H9 (cell line): ENCODE results near the gene HOXC11. TPM values are rescaled to one million over a fixed set of nuclear protein-coding genes. Genes with fewer than 3 reads are reported as not detected.

Experiments used
- DNase-seq: peaks from one replicate; pipeline ENCODE4 v3.0.0-alpha.2; 2017
- H2AFZ ChIP-seq: one replicate; pipeline ENCODE4 v1.6.1; 2013; ENCODE audit warnings: mild to moderate bottlenecking, low read length, control low read depth, moderate library complexity
- H2AK5ac ChIP-seq: 2 replicates; pipeline ENCODE4 v1.6.1; 2013; ENCODE audit warnings: low read length, control low read depth, mixed read lengths; ENCODE audit not compliant: insufficient read length
- H2BK120ac ChIP-seq: one replicate; pipeline ENCODE4 v1.6.1; 2013; ENCODE audit warnings: low read depth, mild to moderate bottlenecking, low read length, control low read depth, inconsistent platforms; ENCODE audit not compliant: poor library complexity, severe bottlenecking
- H2BK12ac ChIP-seq: 2 replicates; pipeline ENCODE4 v1.6.1; 2013; ENCODE audit warnings: low read length, control low read depth, mixed read lengths, low read depth; ENCODE audit not compliant: insufficient read length
- H2BK15ac ChIP-seq: 2 replicates; pipeline ENCODE4 v1.6.1; 2013; ENCODE audit warnings: low read depth, low read length, control low read depth
- H2BK20ac ChIP-seq: one replicate; pipeline ENCODE4 v1.6.1; 2013; ENCODE audit warnings: low read depth, mild to moderate bottlenecking, low read length, control low read depth, inconsistent platforms; ENCODE audit not compliant: poor library complexity, severe bottlenecking
- H2BK5ac ChIP-seq: 2 replicates; pipeline ENCODE4 v1.6.1; 2013; ENCODE audit warnings: low read length, control low read depth, mixed read lengths; ENCODE audit not compliant: insufficient read length
- H3K14ac ChIP-seq: 2 replicates; pipeline ENCODE4 v1.6.1; 2013; ENCODE audit warnings: low read length, control low read depth; ENCODE audit not compliant: insufficient read depth
- H3K18ac ChIP-seq: 2 replicates; pipeline ENCODE4 v1.6.1; 2013; ENCODE audit warnings: low read depth, mild to moderate bottlenecking, mixed read lengths, low read length, control low read depth; ENCODE audit not compliant: insufficient read length
- H3K23ac ChIP-seq: 2 replicates; pipeline ENCODE4 v1.6.1; 2013; ENCODE audit warnings: low read length, control low read depth, mixed read lengths, low read depth; ENCODE audit not compliant: insufficient read length
- H3K23me2 ChIP-seq: 2 replicates; pipeline ENCODE4 v1.6.1; 2013; ENCODE audit warnings: low read depth, mild to moderate bottlenecking, mixed read lengths, low read length, control low read depth; ENCODE audit not compliant: insufficient read length, poor library complexity, severe bottlenecking
- H3K27ac ChIP-seq: 2 replicates; pipeline ENCODE4 v1.5.1; 2013; ENCODE audit warnings: low read length, control low read depth, mixed read lengths, low read depth; ENCODE audit not compliant: insufficient read length
- H3K27me3 ChIP-seq: 2 replicates; pipeline ENCODE4 v1.6.1; 2013; ENCODE audit warnings: low read length, control low read depth, inconsistent platforms; ENCODE audit not compliant: insufficient read depth
- H3K4ac ChIP-seq: 2 replicates; pipeline ENCODE4 v1.6.1; 2013; ENCODE audit warnings: low read depth, mild to moderate bottlenecking, control low read depth, inconsistent platforms, low read length, moderate library complexity
- H3K4me1 ChIP-seq: 2 replicates; pipeline ENCODE4 v1.6.1; 2013; ENCODE audit warnings: low read length, control low read depth, inconsistent platforms; ENCODE audit not compliant: insufficient read depth
- H3K4me2 ChIP-seq: 2 replicates; pipeline ENCODE4 v1.6.1; 2013; ENCODE audit warnings: low read length, control low read depth, mixed read lengths; ENCODE audit not compliant: insufficient read length, insufficient read depth
- H3K56ac ChIP-seq: 2 replicates; pipeline ENCODE4 v1.6.1; 2013; ENCODE audit warnings: low read depth, mild to moderate bottlenecking, mixed read lengths, low read length, control low read depth; ENCODE audit not compliant: insufficient read length
- H3K79me1 ChIP-seq: 2 replicates; pipeline ENCODE4 v1.6.1; 2013; ENCODE audit warnings: low read depth, mild to moderate bottlenecking, moderate library complexity, low read length, control low read depth, inconsistent platforms; ENCODE audit not compliant: insufficient read depth, poor library complexity, severe bottlenecking
- H3K79me2 ChIP-seq: 2 replicates; pipeline ENCODE4 v1.6.1; 2013; ENCODE audit warnings: low read length, control low read depth, inconsistent platforms; ENCODE audit not compliant: insufficient read depth
- H3K9ac ChIP-seq: 2 replicates; pipeline ENCODE4 v1.6.1; 2013; ENCODE audit warnings: low read length, control low read depth, mixed read lengths; ENCODE audit not compliant: insufficient read length; ENCODE audit errors: extremely low read depth
- H3K9me3 ChIP-seq: one replicate; pipeline ENCODE4 v1.6.1; 2013; ENCODE audit warnings: low read depth, low read length, inconsistent platforms; ENCODE audit not compliant: control insufficient read depth
- H3T11ph ChIP-seq: one replicate; pipeline ENCODE4 v1.6.1; 2013; ENCODE audit warnings: mild to moderate bottlenecking, low read length, control low read depth, inconsistent platforms
- H4K20me1 ChIP-seq: one replicate; pipeline ENCODE4 v1.6.1; 2013; ENCODE audit not compliant: control insufficient read depth, insufficient read length, insufficient read depth
- H4K5ac ChIP-seq: 2 replicates; pipeline ENCODE4 v1.6.1; 2013; ENCODE audit warnings: low read depth, mild to moderate bottlenecking, mixed read lengths, low read length, control low read depth; ENCODE audit not compliant: insufficient read length
- H4K8ac ChIP-seq: replicated peaks from 2 replicates; pipeline ENCODE4 v1.6.1; 2013; ENCODE audit warnings: low read length, control low read depth, mixed read lengths, low read depth; ENCODE audit not compliant: insufficient read length
- H4K91ac ChIP-seq: 2 replicates; pipeline ENCODE4 v1.6.1; 2013; ENCODE audit warnings: low read depth, mild to moderate bottlenecking, moderate library complexity, mixed read lengths, low read length, control low read depth; ENCODE audit not compliant: insufficient read length
- H3K27ac Mint-ChIP-seq, 3 experiments: 2 replicates in 2 of 3; 3 replicates in 1 of 3; pipeline ENCODE4 v1.8.0; 2020 to 2021; ENCODE audit warnings: mixed read lengths in 3 of 3, mild to moderate bottlenecking in 1 of 3, moderate library complexity in 1 of 3
- H3K27me3 Mint-ChIP-seq: 2 replicates; pipeline ENCODE4 v1.8.0; 2021; ENCODE audit warnings: low read depth, mild to moderate bottlenecking, moderate library complexity, mixed read lengths
- H3K36me3 Mint-ChIP-seq, 3 experiments: 2 replicates in 2 of 3; 3 replicates in 1 of 3; pipeline ENCODE4 v1.8.0; 2020 to 2021; ENCODE audit warnings: low read depth in 3 of 3, mixed read lengths in 3 of 3; ENCODE audit not compliant: insufficient read depth in 1 of 3
- H3K4me1 Mint-ChIP-seq, 2 experiments: 2 replicates each; pipeline ENCODE4 v1.8.0; 2020; ENCODE audit warnings: mixed read lengths in 2 of 2
- H3K4me3 Mint-ChIP-seq, 2 experiments: 2 replicates in 1 of 2; 3 replicates in 1 of 2; pipeline ENCODE4 v1.8.0; 2020 to 2021; ENCODE audit warnings: mild to moderate bottlenecking in 2 of 2, mixed read lengths in 2 of 2, moderate library complexity in 1 of 2
- H3K9me3 Mint-ChIP-seq, 2 experiments: 2 replicates in 1 of 2; 3 replicates in 1 of 2; pipeline ENCODE4 v1.8.0; 2020; ENCODE audit warnings: mild to moderate bottlenecking in 2 of 2, mixed read lengths in 2 of 2, moderate library complexity in 1 of 2
- WGBS: extraction: QIAGEN DNeasy Blood & Tissue Kit; methylation state at CpG from one replicate; pipeline ENCODE4 v1.1.7; 2013; ENCODE audit warnings: missing lambda C conversion rate, low lambda C conversion rate, mixed read lengths; ENCODE audit not compliant: insufficient read length; ENCODE audit errors: extremely low coverage; 5-methylcytosine and 5-hydroxymethylcytosine counted together
- total RNA-seq: library from RNA; stranded (reverse); gene quantifications from 2 replicates; pipeline ENCODE4 v1.2.1, GENCODE V29; 2021
- TF ChIP-seq, protein P1 (sequence below): fragments of 200-600 bp; sonication (generic); conservative IDR thresholded peaks from 3 replicates; pipeline ENCODE4 v1.8.0; 2021; ENCODE audit warnings: antibody characterized with exemption, mild to moderate bottlenecking

HOXC11 gene
- total RNA-seq, 1 experiment from 2014 or later = not detected

GRCh38 chr12:53977596-53978445 lies 4.9 kb downstream of the HOXC11 start:
- Histone ChIP-seq H2BK15ac (no peak overlapping the region), H3K79me2 (no peaks in the 10 kb centered on the region), H2BK12ac (no peak overlapping the region), H3K27ac (no peak overlapping the region), H4K8ac (no peak overlapping the region), H2BK5ac (no peak overlapping the region), H3K27me3 (peaks cover 97% of the 10 kb centered on the region), H3K4ac (no peak overlapping the region), H3K23me2 (no peaks in the 10 kb centered on the region), H2AK5ac (no peak overlapping the region), H2AFZ (no peak overlapping the region), H3K23ac (no peak overlapping the region), H3K14ac (no peak overlapping the region), H3K56ac (no peak overlapping the region), H4K20me1 (no peaks in the 10 kb centered on the region), H3K9me3 (no peaks in the 10 kb centered on the region), H4K5ac (no peak overlapping the region), H2BK120ac (no peak overlapping the region), H3K4me1 (no peaks in the 10 kb centered on the region), H3T11ph (no peak overlapping the region), H2BK20ac (no peak overlapping the region), H3K18ac (no peak overlapping the region), H4K91ac (no peak overlapping the region), H3K79me1 (no peaks in the 10 kb centered on the region), H3K4me2 (no peak overlapping the region), H3K9ac (no peak overlapping the region)
- peaks cover 14 to 24% of the 10 kb centered on the region in 2 experiments for H3K4me1 Mint-ChIP-seq
- DNase-seq = no peak
- no peak overlapping the region for H3K27ac Mint-ChIP-seq
- peaks cover 12 to 15% of the 10 kb centered on the region in 2 experiments; a peak in 4 of 5 replicates for H3K9me3 Mint-ChIP-seq
- WGBS = no CpG with 5 or more reads among the region's 11 CpGs
- H3K27me3 Mint-ChIP-seq = peaks cover 100% of the 10 kb centered on the region
- peaks cover 0 to 8% (median 2%) of the 10 kb centered on the region in 3 experiments; a peak in 3 of 7 replicates for H3K36me3 Mint-ChIP-seq
- no peak overlapping the region for H3K4me3 Mint-ChIP-seq
- TF ChIP-seq, protein P1, sequence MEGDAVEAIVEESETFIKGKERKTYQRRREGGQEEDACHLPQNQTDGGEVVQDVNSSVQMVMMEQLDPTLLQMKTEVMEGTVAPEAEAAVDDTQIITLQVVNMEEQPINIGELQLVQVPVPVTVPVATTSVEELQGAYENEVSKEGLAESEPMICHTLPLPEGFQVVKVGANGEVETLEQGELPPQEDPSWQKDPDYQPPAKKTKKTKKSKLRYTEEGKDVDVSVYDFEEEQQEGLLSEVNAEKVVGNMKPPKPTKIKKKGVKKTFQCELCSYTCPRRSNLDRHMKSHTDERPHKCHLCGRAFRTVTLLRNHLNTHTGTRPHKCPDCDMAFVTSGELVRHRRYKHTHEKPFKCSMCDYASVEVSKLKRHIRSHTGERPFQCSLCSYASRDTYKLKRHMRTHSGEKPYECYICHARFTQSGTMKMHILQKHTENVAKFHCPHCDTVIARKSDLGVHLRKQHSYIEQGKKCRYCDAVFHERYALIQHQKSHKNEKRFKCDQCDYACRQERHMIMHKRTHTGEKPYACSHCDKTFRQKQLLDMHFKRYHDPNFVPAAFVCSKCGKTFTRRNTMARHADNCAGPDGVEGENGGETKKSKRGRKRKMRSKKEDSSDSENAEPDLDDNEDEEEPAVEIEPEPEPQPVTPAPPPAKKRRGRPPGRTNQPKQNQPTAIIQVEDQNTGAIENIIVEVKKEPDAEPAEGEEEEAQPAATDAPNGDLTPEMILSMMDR = no peak
